AG10803 (cell line): Measurements from ENCODE around the gene SYCE1.
"Not testable (repeated sequence)": the region's sequence is repeated elsewhere in the genome, so short reads cannot be mapped to it uniquely, and the experiment has no call there.

Experiments used
- DNase-seq: peaks from one replicate; pipeline ENCODE4 v3.0.0; 2010; ENCODE audit warnings: low read depth
- H3K4me3 ChIP-seq: 2 replicates; pipeline ENCODE4 v1.5.1; 2011; ENCODE audit warnings: mild to moderate bottlenecking, low read length, control low read depth
- TF ChIP-seq, protein P1 (sequence below): conservative IDR thresholded peaks from 2 replicates; pipeline ENCODE4 v1.5.1; 2011; ENCODE audit warnings: mild to moderate bottlenecking, low read length, control low read depth, inconsistent platforms

SYCE1 gene

DNA sequence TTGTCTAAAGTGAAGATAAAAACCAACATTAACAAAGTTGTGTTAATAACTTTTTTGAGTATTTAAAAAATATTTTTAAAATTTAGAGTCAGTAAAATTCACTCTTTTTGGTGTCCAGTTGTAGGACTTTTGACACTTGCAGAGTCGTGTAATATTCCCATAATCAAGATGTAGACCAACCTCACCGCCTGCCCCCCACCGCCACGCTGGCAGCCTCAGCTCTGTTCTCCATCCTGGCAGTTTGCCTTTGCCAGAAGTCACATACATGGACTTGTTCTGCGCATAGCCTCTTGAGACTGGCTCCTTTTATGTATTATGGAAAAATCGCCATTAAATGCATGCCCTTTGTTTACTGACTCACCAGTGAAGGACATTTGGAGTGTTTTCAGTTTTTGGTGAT, 27.3 kb upstream of the SYCE1 start:
- TF ChIP-seq, protein P1, sequence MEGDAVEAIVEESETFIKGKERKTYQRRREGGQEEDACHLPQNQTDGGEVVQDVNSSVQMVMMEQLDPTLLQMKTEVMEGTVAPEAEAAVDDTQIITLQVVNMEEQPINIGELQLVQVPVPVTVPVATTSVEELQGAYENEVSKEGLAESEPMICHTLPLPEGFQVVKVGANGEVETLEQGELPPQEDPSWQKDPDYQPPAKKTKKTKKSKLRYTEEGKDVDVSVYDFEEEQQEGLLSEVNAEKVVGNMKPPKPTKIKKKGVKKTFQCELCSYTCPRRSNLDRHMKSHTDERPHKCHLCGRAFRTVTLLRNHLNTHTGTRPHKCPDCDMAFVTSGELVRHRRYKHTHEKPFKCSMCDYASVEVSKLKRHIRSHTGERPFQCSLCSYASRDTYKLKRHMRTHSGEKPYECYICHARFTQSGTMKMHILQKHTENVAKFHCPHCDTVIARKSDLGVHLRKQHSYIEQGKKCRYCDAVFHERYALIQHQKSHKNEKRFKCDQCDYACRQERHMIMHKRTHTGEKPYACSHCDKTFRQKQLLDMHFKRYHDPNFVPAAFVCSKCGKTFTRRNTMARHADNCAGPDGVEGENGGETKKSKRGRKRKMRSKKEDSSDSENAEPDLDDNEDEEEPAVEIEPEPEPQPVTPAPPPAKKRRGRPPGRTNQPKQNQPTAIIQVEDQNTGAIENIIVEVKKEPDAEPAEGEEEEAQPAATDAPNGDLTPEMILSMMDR: no peak
- H3K4me3 ChIP-seq: no peak overlapping the region
- DNase-seq: no peak

DNA sequence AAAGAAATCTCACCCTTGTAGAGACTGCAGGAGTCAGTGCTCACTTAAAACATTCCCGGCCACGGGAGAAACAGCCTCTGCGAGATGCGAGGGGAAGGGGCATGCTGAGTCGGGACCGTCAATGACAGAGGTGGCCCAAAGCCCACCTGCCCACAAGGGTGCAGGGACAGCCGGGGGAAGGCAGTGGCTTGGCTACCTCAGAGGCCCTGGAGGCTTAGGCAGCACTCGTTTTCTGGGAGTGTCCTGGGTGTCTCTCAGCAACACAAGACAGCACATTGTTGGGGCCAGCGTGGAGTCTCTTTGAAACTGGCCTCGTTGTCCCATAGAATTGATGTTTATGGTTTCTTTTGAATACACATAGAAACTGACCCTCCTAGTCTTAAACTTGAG, 25.6 kb upstream of the SYCE1 start:
- H3K4me3 ChIP-seq: no peak overlapping the region
- DNase-seq: no peak
- TF ChIP-seq, protein P1: no peak

DNA sequence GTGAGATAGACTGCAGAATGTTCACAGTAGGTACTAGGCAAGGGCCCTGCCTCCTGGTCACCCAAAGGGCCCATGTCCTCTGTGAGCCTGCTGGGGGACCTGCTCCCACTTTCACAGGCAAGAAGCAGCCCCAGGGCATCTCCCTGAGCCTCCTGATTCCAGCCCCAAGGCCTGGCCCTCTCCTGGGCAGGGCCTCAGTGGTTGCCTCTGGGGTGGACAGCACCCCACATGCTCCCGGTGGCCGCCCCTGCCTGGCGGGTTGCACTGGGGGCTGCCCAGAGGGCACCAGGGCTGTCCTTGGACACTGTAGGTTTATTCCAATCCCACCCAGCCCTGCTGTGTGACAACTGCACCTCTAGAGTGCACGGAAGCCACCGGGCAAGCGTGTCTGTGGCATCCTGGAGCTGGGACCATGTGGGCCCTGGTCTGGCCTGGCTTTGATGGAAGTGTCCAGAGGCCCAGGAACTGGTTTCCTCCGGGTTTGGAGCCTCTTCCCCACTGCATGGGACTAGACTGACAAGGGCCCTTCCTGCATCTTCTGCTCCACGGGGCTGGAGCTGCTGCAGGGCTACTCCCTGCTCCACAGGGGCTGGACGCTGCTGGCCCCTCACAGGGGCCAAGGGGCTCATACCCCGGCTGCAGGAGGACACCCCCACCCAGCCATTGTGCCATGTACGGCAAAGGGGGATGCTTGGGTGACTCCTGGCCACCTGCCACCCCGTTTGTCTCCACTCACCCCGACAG, 25.0 kb upstream of the SYCE1 start:
- H3K4me3 ChIP-seq: no peak overlapping the region
- TF ChIP-seq, protein P1: no peak
- no peak for DNase-seq

- not testable (repeated sequence) for H3K4me3 ChIP-seq, DNase-seq
Measured at GRCh38 chr10:133577037-133577436, 11.7 kb upstream of the SYCE1 start.

- not testable (repeated sequence) for DNase-seq, H3K4me3 ChIP-seq
Measured at GRCh38 chr10:133573460-133573859, 8.1 kb upstream of the SYCE1 start.

- not testable (repeated sequence) for DNase-seq, H3K4me3 ChIP-seq
Measured at GRCh38 chr10:133572055-133572454, 6.7 kb upstream of the SYCE1 start.

DNA sequence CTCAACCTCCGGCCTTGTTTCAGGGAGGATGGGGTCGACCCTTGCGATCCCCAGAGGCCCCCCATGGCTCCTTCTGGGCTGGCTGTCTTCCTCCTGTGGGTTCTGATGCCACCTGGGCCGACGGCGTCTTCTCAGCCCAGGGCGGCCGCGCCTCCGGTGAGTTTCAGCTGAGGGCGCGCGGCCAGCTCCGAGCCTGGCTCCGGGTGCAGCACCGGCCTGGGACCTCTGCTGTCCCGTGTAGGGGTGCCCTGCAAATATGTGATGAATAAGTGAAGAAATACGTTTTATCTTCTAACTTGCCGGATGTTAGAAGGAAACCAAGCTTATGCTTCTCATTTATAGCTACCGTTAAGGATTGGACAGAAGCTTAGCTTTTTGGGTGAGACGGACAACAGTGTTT, 4.4 kb upstream of the SYCE1 start:
- DNase-seq, H3K4me3 ChIP-seq: not testable (repeated sequence)

GRCh38 chr10:133568831-133569527, 3.6 kb upstream of the SYCE1 start:
- not testable (repeated sequence) for DNase-seq, H3K4me3 ChIP-seq

DNA sequence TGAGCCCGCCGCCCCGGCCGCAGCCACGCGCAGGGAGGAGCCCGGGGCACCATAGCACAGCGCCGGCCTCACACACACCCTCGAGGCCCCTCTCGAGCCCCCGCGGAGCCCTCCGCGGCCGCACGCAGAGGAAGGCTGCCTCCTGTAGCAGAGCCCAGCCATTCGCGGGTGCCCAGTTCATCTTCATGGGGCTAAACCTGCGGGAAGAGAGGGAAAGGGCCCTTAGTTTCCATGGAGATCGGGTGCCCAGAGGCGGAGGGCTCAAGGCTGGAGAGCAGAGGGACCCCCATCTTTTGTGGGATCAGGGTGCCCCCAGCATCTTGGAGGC, 2.9 kb upstream of the SYCE1 start:
- DNase-seq: no peak
- H3K4me3 ChIP-seq: no peak overlapping the region
- TF ChIP-seq, protein P1: no peak
